Mucosa of gallbladder (tissue), 1 donor: ENCODE measurements around the gene INSIG2. TPM values are rescaled to one million over a fixed set of nuclear protein-coding genes. Genes with fewer than 3 reads are reported as not detected.

Source experiments
- DNase-seq: peaks from one replicate; pipeline ENCODE4 v3.0.0-alpha.2; 2020; ENCODE audit warnings: low spot score
- total RNA-seq: library from RNA; stranded (reverse); gene quantifications from one replicate; pipeline ENCODE4 v1.2.1, GENCODE V29; 2021
- donor health status: DM: no; HTN: no; CAD: no.

INSIG2 gene
- total RNA-seq, result 42.7 TPM

GRCh38 chr2:118088051-118089024, at the start of gene INSIG2:
TSS of gene INSIG2 (plus strand) at chr2:118088471. CDS start at chr2:118096557, 8,086 bp downstream.
- DNase-seq, result peak; percentile 95

GRCh38 chr2:118040891-118041290, 47.4 kb upstream of the INSIG2 start:
- DNase-seq, result no peak

- no peak for DNase-seq
These were observed 44.1 kb upstream of the INSIG2 start for GRCh38 chr2:118044103-118044716.

GRCh38 chr2:118044854-118045253, 43.4 kb upstream of the INSIG2 start:
- DNase-seq, result no peak

- no peak for DNase-seq
These were observed 43.0 kb upstream of the INSIG2 start for GRCh38 chr2:118045286-118045685.

GRCh38 chr2:118046634-118047210, 41.5 kb upstream of the INSIG2 start:
- DNase-seq, result no peak

GRCh38 chr2:118047380-118047826, 40.9 kb upstream of the INSIG2 start:
- no peak for DNase-seq

GRCh38 chr2:118048401-118048800, 39.9 kb upstream of the INSIG2 start:
- no peak for DNase-seq

- no peak for DNase-seq
These were observed 39.0 kb upstream of the INSIG2 start for GRCh38 chr2:118049140-118049815.

- DNase-seq, result no peak
These were observed 38.5 kb upstream of the INSIG2 start for GRCh38 chr2:118049816-118050140.

GRCh38 chr2:118050386-118050785, 37.9 kb upstream of the INSIG2 start:
- DNase-seq, result no peak

GRCh38 chr2:118050974-118051373, 37.3 kb upstream of the INSIG2 start:
- no peak for DNase-seq

GRCh38 chr2:118051826-118052358, 36.4 kb upstream of the INSIG2 start:
- no peak for DNase-seq

- no peak for DNase-seq
These were observed 35.8 kb upstream of the INSIG2 start for GRCh38 chr2:118052474-118052873.

GRCh38 chr2:118053681-118054080, 34.6 kb upstream of the INSIG2 start:
- DNase-seq, result no peak

- DNase-seq, result no peak
These were observed 33.9 kb upstream of the INSIG2 start for GRCh38 chr2:118054213-118055008.

GRCh38 chr2:118055512-118056164, 32.6 kb upstream of the INSIG2 start:
- no peak for DNase-seq

GRCh38 chr2:118056165-118056534, 32.1 kb upstream of the INSIG2 start:
- no peak for DNase-seq

GRCh38 chr2:118056801-118057200, 31.5 kb upstream of the INSIG2 start:
- no peak for DNase-seq

- DNase-seq, result no peak
These were observed 29.3 kb upstream of the INSIG2 start for GRCh38 chr2:118058951-118059350.
